ENCODE data around the gene PLGRKT.
"Not testable (repeated sequence)": the region's sequence is repeated elsewhere in the genome, so short reads cannot be mapped to it uniquely, and the experiment has no call there.

Gene PLGRKT

GRCh38 chr9:5422276-5422675 is 15.4 kb downstream of the PLGRKT start:
- Histone ChIP-seq H3K27me3 (ENCODE audit: control insufficient read depth in 5 of 5, insufficient read depth in 4 of 5, low read length in 5 of 5) (no peaks in the 10 kb centered on the region), H3K4me1 (ENCODE audit: control insufficient read depth in 5 of 5, insufficient read depth in 5 of 5, low read length in 5 of 5) (no peaks in the 10 kb centered on the region), H3K4me3 (ENCODE audit: low read depth in 1 of 5, low read length in 5 of 5) (no peak overlapping the region), H3K9me3 (ENCODE audit: control insufficient read depth in 5 of 5, low read length in 5 of 5) (no peaks in the 10 kb centered on the region), H3K9ac (ENCODE audit: low read length in 5 of 5) (no peak overlapping the region), H3K36me3 (ENCODE audit: control insufficient read depth in 5 of 5, insufficient read depth in 5 of 5, low read length in 5 of 5) (peaks cover 0 to 15% (median 10%) of the 10 kb centered on the region in 5 donors), H3K27ac (ENCODE audit: low read depth, low read length) (no peak overlapping the region)

GRCh38 chr9:5421163-5421562 is 16.6 kb downstream of the PLGRKT start:
- Histone ChIP-seq H3K9me3 (ENCODE audit: control insufficient read depth in 5 of 5, low read length in 5 of 5) (no peaks in the 10 kb centered on the region), H3K4me1 (ENCODE audit: control insufficient read depth in 5 of 5, insufficient read depth in 5 of 5, low read length in 5 of 5) (no peaks in the 10 kb centered on the region), H3K27me3 (ENCODE audit: control insufficient read depth in 5 of 5, insufficient read depth in 4 of 5, low read length in 5 of 5) (no peaks in the 10 kb centered on the region), H3K27ac (ENCODE audit: low read depth, low read length) (no peak overlapping the region), H3K9ac (ENCODE audit: low read length in 5 of 5) (no peak overlapping the region), H3K4me3 (ENCODE audit: low read depth in 1 of 5, low read length in 5 of 5) (no peak overlapping the region), H3K36me3 (ENCODE audit: control insufficient read depth in 5 of 5, insufficient read depth in 5 of 5, low read length in 5 of 5) (peaks cover 0 to 12% (median 10%) of the 10 kb centered on the region in 5 donors)

GRCh38 chr9:5419987-5420386 is 17.7 kb downstream of the PLGRKT start:
- H3K9me3 ChIP-seq (ENCODE audit: control insufficient read depth in 5 of 5, low read length in 5 of 5): no peaks in the 10 kb centered on the region
- peaks cover 0 to 12% (median 10%) of the 10 kb centered on the region in 5 donors for H3K36me3 ChIP-seq (ENCODE audit: control insufficient read depth in 5 of 5, insufficient read depth in 5 of 5, low read length in 5 of 5)
- H3K27ac ChIP-seq (ENCODE audit: low read depth, low read length): no peak overlapping the region
- H3K4me3 ChIP-seq (ENCODE audit: low read depth in 1 of 5, low read length in 5 of 5): no peak overlapping the region
- no peak overlapping the region for H3K9ac ChIP-seq (ENCODE audit: low read length in 5 of 5)
- H3K27me3 ChIP-seq (ENCODE audit: control insufficient read depth in 5 of 5, insufficient read depth in 4 of 5, low read length in 5 of 5): no peaks in the 10 kb centered on the region
- no peaks in the 10 kb centered on the region for H3K4me1 ChIP-seq (ENCODE audit: control insufficient read depth in 5 of 5, insufficient read depth in 5 of 5, low read length in 5 of 5)

- Histone ChIP-seq H3K9ac (ENCODE audit: low read length in 5 of 5) (no peak overlapping the region), H3K4me1 (ENCODE audit: control insufficient read depth in 5 of 5, insufficient read depth in 5 of 5, low read length in 5 of 5) (no peaks in the 10 kb centered on the region), H3K9me3 (ENCODE audit: control insufficient read depth in 5 of 5, low read length in 5 of 5) (peaks cover 0 to under 1% (median 0%) of the 10 kb centered on the region in 5 donors), H3K36me3 (ENCODE audit: control insufficient read depth in 5 of 5, insufficient read depth in 5 of 5, low read length in 5 of 5) (peaks cover 0 to 12% (median 10%) of the 10 kb centered on the region in 5 donors), H3K4me3 (ENCODE audit: low read depth in 1 of 5, low read length in 5 of 5) (no peak overlapping the region), H3K27me3 (ENCODE audit: control insufficient read depth in 5 of 5, insufficient read depth in 4 of 5, low read length in 5 of 5) (no peaks in the 10 kb centered on the region), H3K27ac (ENCODE audit: low read depth, low read length) (no peak overlapping the region)
These were observed 19.2 kb downstream of the PLGRKT start for GRCh38 chr9:5418481-5418880.

- Histone ChIP-seq H3K9me3 (ENCODE audit: control insufficient read depth in 5 of 5, low read length in 5 of 5) (peaks cover 0 to 4% (median 0%) of the 10 kb centered on the region in 5 donors), H3K4me1 (ENCODE audit: control insufficient read depth in 5 of 5, insufficient read depth in 5 of 5, low read length in 5 of 5) (no peaks in the 10 kb centered on the region)
These were observed 20.8 kb downstream of the PLGRKT start for GRCh38 chr9:5416953-5417352.

GRCh38 chr9:5408596-5408995 is 29.1 kb downstream of the PLGRKT start:
- H3K27me3 ChIP-seq (ENCODE audit: control insufficient read depth in 5 of 5, insufficient read depth in 4 of 5, low read length in 5 of 5): no peaks in the 10 kb centered on the region
- H3K4me1 ChIP-seq (ENCODE audit: control insufficient read depth in 5 of 5, insufficient read depth in 5 of 5, low read length in 5 of 5): no peaks in the 10 kb centered on the region
- H3K9ac ChIP-seq (ENCODE audit: low read length in 5 of 5): no peak overlapping the region
- peaks cover 3 to 22% (median 11%) of the 10 kb centered on the region in 5 donors for H3K9me3 ChIP-seq (ENCODE audit: control insufficient read depth in 5 of 5, low read length in 5 of 5)
- H3K27ac ChIP-seq (ENCODE audit: low read depth, low read length): no peak overlapping the region
- H3K4me3 ChIP-seq (ENCODE audit: low read depth in 1 of 5, low read length in 5 of 5): no peak overlapping the region
- H3K36me3 ChIP-seq (ENCODE audit: control insufficient read depth in 5 of 5, insufficient read depth in 5 of 5, low read length in 5 of 5): peaks cover 0 to 4% (median 3%) of the 10 kb centered on the region in 5 donors

More at GRCh38 chr9:5416953-5417352, 20.8 kb downstream of the PLGRKT start:
- Histone ChIP-seq H3K4me3 (ENCODE audit: low read depth in 1 of 5, low read length in 5 of 5) (no peak overlapping the region), H3K27me3 (ENCODE audit: control insufficient read depth in 5 of 5, insufficient read depth in 4 of 5, low read length in 5 of 5) (no peaks in the 10 kb centered on the region), H3K36me3 (ENCODE audit: control insufficient read depth in 5 of 5, insufficient read depth in 5 of 5, low read length in 5 of 5) (peaks cover 3 to 14% (median 10%) of the 10 kb centered on the region in 5 donors), H3K9ac (ENCODE audit: low read length in 5 of 5) (no peak overlapping the region), H3K27ac (ENCODE audit: low read depth, low read length) (no peak overlapping the region)

DNA sequence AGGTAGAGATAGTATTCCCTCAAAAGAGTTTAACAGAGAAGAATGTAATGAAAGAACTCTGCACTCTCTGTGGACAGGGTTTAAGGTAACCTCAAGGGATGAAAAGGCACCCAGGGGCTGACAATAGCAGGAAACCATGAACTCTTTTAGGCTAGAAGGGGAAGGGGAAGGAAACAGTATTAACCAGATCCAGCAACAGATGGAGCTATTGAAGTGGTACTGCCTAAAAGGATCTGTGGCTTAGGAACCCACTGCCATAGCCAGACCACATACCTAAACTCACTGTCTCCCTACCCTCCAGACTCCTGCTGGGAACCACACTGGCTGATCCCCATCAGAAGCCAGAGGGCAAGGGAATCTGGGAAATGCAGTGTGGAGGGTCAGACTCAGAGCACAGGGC is 35.5 kb downstream of the PLGRKT start:
- H3K9ac ChIP-seq (ENCODE audit: low read length in 5 of 5): no peak overlapping the region
- H3K4me3 ChIP-seq (ENCODE audit: low read depth in 1 of 5, low read length in 5 of 5): no peak overlapping the region
- H3K4me1 ChIP-seq (ENCODE audit: control insufficient read depth in 5 of 5, insufficient read depth in 5 of 5, low read length in 5 of 5): no peaks in the 10 kb centered on the region
- H3K36me3 ChIP-seq (ENCODE audit: control insufficient read depth in 5 of 5, insufficient read depth in 5 of 5, low read length in 5 of 5): peaks cover 0 to 2% (median 0%) of the 10 kb centered on the region in 5 donors
- H3K9me3 ChIP-seq (ENCODE audit: control insufficient read depth in 5 of 5, low read length in 5 of 5): peaks cover 0 to 6% (median 0%) of the 10 kb centered on the region in 5 donors
- H3K27me3 ChIP-seq (ENCODE audit: control insufficient read depth in 5 of 5, insufficient read depth in 4 of 5, low read length in 5 of 5): no peaks in the 10 kb centered on the region
- no peak overlapping the region for H3K27ac ChIP-seq (ENCODE audit: low read depth, low read length)

GRCh38 chr9:5397547-5397946 is 40.2 kb downstream of the PLGRKT start:
- H3K4me3 ChIP-seq (ENCODE audit: low read depth in 1 of 5, low read length in 5 of 5); H3K36me3 ChIP-seq (ENCODE audit: control insufficient read depth in 5 of 5, insufficient read depth in 5 of 5, low read length in 5 of 5); H3K9ac ChIP-seq (ENCODE audit: low read length in 5 of 5); H3K27ac ChIP-seq (ENCODE audit: low read depth, low read length); H3K4me1 ChIP-seq (ENCODE audit: control insufficient read depth in 5 of 5, insufficient read depth in 5 of 5, low read length in 5 of 5); H3K9me3 ChIP-seq (ENCODE audit: control insufficient read depth in 5 of 5, low read length in 5 of 5); H3K27me3 ChIP-seq (ENCODE audit: control insufficient read depth in 5 of 5, insufficient read depth in 4 of 5, low read length in 5 of 5): not testable (repeated sequence)

GRCh38 chr9:5395428-5395827 is 42.3 kb downstream of the PLGRKT start:
- H3K27ac ChIP-seq (ENCODE audit: low read depth, low read length): no peak overlapping the region
- no peaks in the 10 kb centered on the region for H3K36me3 ChIP-seq (ENCODE audit: control insufficient read depth in 5 of 5, insufficient read depth in 5 of 5, low read length in 5 of 5)
- H3K4me3 ChIP-seq (ENCODE audit: low read depth in 1 of 5, low read length in 5 of 5): no peak overlapping the region
- H3K9me3 ChIP-seq (ENCODE audit: control insufficient read depth in 5 of 5, low read length in 5 of 5): no peaks in the 10 kb centered on the region
- no peaks in the 10 kb centered on the region for H3K27me3 ChIP-seq (ENCODE audit: control insufficient read depth in 5 of 5, insufficient read depth in 4 of 5, low read length in 5 of 5)
- H3K9ac ChIP-seq (ENCODE audit: low read length in 5 of 5): no peak overlapping the region
- no peaks in the 10 kb centered on the region for H3K4me1 ChIP-seq (ENCODE audit: control insufficient read depth in 5 of 5, insufficient read depth in 5 of 5, low read length in 5 of 5)

DNA sequence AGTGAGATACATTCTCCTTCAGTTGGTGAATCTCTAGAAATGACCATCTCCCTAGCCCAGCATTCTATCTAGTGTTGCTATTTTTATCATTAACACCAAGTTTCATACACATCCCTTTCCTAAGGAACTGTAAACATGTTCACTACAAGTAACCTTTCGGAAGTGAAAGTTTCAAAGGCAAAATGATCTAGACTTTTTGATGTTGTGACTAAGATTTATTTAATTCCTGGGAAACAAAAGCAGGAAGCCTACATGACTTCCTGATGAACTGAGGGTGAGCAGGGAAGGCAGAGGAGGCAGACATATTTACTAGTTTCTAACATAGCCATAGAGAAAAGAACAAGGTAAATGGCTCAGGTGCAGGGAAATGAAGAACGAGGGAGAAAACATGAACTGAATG is 43.7 kb downstream of the PLGRKT start:
- not testable (repeated sequence) for H3K9ac ChIP-seq (ENCODE audit: low read length in 5 of 5); H3K9me3 ChIP-seq (ENCODE audit: control insufficient read depth in 5 of 5, low read length in 5 of 5); H3K4me3 ChIP-seq (ENCODE audit: low read depth in 1 of 5, low read length in 5 of 5); H3K27ac ChIP-seq (ENCODE audit: low read depth, low read length); H3K27me3 ChIP-seq (ENCODE audit: control insufficient read depth in 5 of 5, insufficient read depth in 4 of 5, low read length in 5 of 5); H3K36me3 ChIP-seq (ENCODE audit: control insufficient read depth in 5 of 5, insufficient read depth in 5 of 5, low read length in 5 of 5); H3K4me1 ChIP-seq (ENCODE audit: control insufficient read depth in 5 of 5, insufficient read depth in 5 of 5, low read length in 5 of 5)

GRCh38 chr9:5393497-5393896 is 44.2 kb downstream of the PLGRKT start:
- Histone ChIP-seq H3K4me1 (ENCODE audit: control insufficient read depth in 5 of 5, insufficient read depth in 5 of 5, low read length in 5 of 5) (peaks cover 0 to 3% (median under 1%) of the 10 kb centered on the region in 5 donors), H3K9ac (ENCODE audit: low read length in 5 of 5) (no peak overlapping the region), H3K27me3 (ENCODE audit: control insufficient read depth in 5 of 5, insufficient read depth in 4 of 5, low read length in 5 of 5) (no peaks in the 10 kb centered on the region), H3K4me3 (ENCODE audit: low read depth in 1 of 5, low read length in 5 of 5) (no peak overlapping the region), H3K36me3 (ENCODE audit: control insufficient read depth in 5 of 5, insufficient read depth in 5 of 5, low read length in 5 of 5) (peaks cover 0 to 3% (median 0%) of the 10 kb centered on the region in 5 donors), H3K27ac (ENCODE audit: low read depth, low read length) (no peak overlapping the region), H3K9me3 (ENCODE audit: control insufficient read depth in 5 of 5, low read length in 5 of 5) (no peaks in the 10 kb centered on the region)

Data from subcutaneous abdominal adipose tissue (tissue), 5 donors.